ENCODE measurements around the gene NDEL1. TPM values are rescaled to one million over a fixed set of nuclear protein-coding genes. Genes with fewer than 3 reads are reported as not detected.

The NDEL1 gene
- total and polyA plus RNA-seq, 2 donors (not counting 3 experiments of a cell fraction or from before 2014, with no cell fraction given), result 60.0 to 87.4 TPM

GRCh38 chr17:8421571-8421970 lies 14.1 kb upstream of the NDEL1 start:
- no peak for TF ChIP-seq MYC (IDR thresholded peaks at IDR 0.05; ENCODE audit: low read depth, low read length)
- peak; percentile 15 for FAIRE-seq
- Histone ChIP-seq H3K27me3 (ENCODE audit: control insufficient read depth in 2 of 2, insufficient read depth in 2 of 2, low read length in 2 of 2) (peaks cover 0 to 6% of the 10 kb centered on the region in 2 experiments), H3K9me1 (replicated peaks; ENCODE audit: control insufficient read depth, extremely low read depth, insufficient read depth, low read length) (no peaks in the 10 kb centered on the region), H3K36me3 (ENCODE audit: control insufficient read depth in 2 of 2, extremely low read depth in 1 of 2, insufficient read depth in 2 of 2, low read length in 2 of 2) (no peaks in the 10 kb centered on the region), H3K4me1 (ENCODE audit: control insufficient read depth, extremely low read depth, insufficient read depth, low read length) (peaks cover 12% of the 10 kb centered on the region), H4K20me1 (replicated peaks; ENCODE audit: control insufficient read depth, extremely low read depth, insufficient read depth, low read length) (no peaks in the 10 kb centered on the region), H3K9ac (replicated peaks; ENCODE audit: extremely low read depth, insufficient read depth, low read length) (no peak overlapping the region), H3K4me2 (ENCODE audit: insufficient read depth, low read length) (no peak overlapping the region), H3K4me3 (replicated peaks in 1 of 3; ENCODE audit: insufficient read depth in 1 of 3, low read depth in 1 of 3, low read length in 3 of 3) (no peak overlapping the region), H3K27ac (ENCODE audit: insufficient read depth, low read depth, low read length) (no peak overlapping the region), H3K9me3 (replicated peaks; ENCODE audit: control insufficient read depth, insufficient read depth, low read length) (no peaks in the 10 kb centered on the region), H2AFZ (ENCODE audit: low read depth, low read length) (no peak overlapping the region), H3K79me2 (ENCODE audit: control insufficient read depth, insufficient read depth, low read length) (no peaks in the 10 kb centered on the region)
- dilution Hi-C loops (cut with MboI; ENCODE audit: extremely low pct_ligation_motif_present, low sequenced_read_pairs) (no loop called here), intact Hi-C loops (cut with micrococcal nuclease) (no loop called here)
- BruUV-seq (replicated peaks), result no TSS peak
- ChIA-PET CTCF (interaction anchor here (3.0 to 4.0 kb wide), 2 partner anchors 12 to 324 kb away, joined by 11 to 29 read pairs; no protein-coding TSS in a partner anchor), POLR2A (interaction anchor here (0.8 kb wide), 1 partner anchor 62 kb away, joined by 3 read pairs; no protein-coding TSS in a partner anchor)
- peak; percentile 21 for DNase-seq (ENCODE audit: low read depth, low spot score)

DNA sequence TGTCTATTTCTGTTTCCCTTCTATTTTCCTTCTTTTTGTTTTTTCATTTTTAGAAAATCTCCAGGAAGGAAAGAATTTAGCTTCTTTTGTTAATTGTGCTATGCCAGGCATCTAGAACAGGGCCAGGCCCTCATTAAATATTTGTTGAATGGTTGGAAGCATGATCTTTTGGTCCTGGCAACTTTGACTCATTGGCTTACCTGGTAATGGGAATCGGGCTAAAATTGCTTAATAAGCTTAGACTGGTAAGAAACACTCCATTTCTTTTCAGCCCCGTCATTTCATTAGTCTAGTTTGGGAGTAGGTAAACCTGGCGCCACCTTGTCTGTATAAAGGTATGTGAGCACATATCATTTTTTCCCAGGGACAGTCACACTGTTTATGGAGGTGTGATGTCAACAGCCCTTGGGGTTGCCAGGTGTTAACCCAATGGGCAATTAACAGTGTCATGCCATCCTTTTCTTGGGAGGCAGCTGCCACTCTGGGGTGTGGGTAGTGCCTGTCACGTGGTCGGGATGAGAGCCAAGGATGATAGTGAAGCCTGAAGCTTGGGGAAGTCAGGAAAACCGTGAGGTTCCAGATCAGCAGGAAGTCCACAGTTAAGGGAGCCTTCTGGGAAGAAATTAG lies 9.5 kb upstream of the NDEL1 start:
- FAIRE-seq (no peak), DNase-seq (ENCODE audit: low read depth, low spot score) (no peak)
- H3K4me3 ChIP-seq (replicated peaks in 1 of 3; ENCODE audit: insufficient read depth in 1 of 3, low read depth in 1 of 3, low read length in 3 of 3), result no peak overlapping the region
- POLR2A ChIA-PET, result no interaction called here
- TF ChIP-seq CTCF (IDR thresholded peaks at IDR 0.05; ENCODE audit: extremely low read depth in 1 of 2, insufficient read depth in 1 of 2, low read depth in 1 of 2, low read length in 2 of 2) (no peak), JUN (IDR thresholded peaks at IDR 0.05; ENCODE audit: borderline replicate concordance, insufficient read depth, insufficient read length, low read depth) (no peak), GATA2 (IDR thresholded peaks at IDR 0.05; ENCODE audit: insufficient read depth, insufficient read length, low read depth, low read length) (no peak), MYC (IDR thresholded peaks at IDR 0.05; ENCODE audit: low read depth, low read length) (no peak), POLR2A (IDR thresholded peaks at IDR 0.05; ENCODE audit: low read depth, low read length) (no peak), EZH2 (IDR thresholded peaks at IDR 0.05; ENCODE audit: borderline replicate concordance, low read depth, low read length, severe bottlenecking) (no peak), MAX (IDR thresholded peaks at IDR 0.05; ENCODE audit: insufficient read depth, insufficient read length) (no peak), POLR2AphosphoS5 (IDR thresholded peaks at IDR 0.05; ENCODE audit: insufficient read depth, low read depth, low read length) (no peak), FOS (IDR thresholded peaks at IDR 0.05; ENCODE audit: borderline replicate concordance, insufficient read depth, low read length) (no peak)
- no peak overlapping the region for H3K27ac ChIP-seq (ENCODE audit: insufficient read depth, low read depth, low read length)
- no peaks in the 10 kb centered on the region for H4K20me1 ChIP-seq (replicated peaks; ENCODE audit: control insufficient read depth, extremely low read depth, insufficient read depth, low read length)
- CTCF ChIA-PET, result interaction anchor here (1.2 to 1.9 kb wide), 3 partner anchors 16 to 360 kb away, joined by 3 to 6 read pairs (median 4); no protein-coding TSS in a partner anchor
- dilution Hi-C loops (cut with MboI; ENCODE audit: extremely low pct_ligation_motif_present, low sequenced_read_pairs) (no loop called here), intact Hi-C loops (cut with micrococcal nuclease) (no loop called here)
- H3K9ac ChIP-seq (replicated peaks; ENCODE audit: extremely low read depth, insufficient read depth, low read length), result no peak overlapping the region
- no peaks in the 10 kb centered on the region for H3K4me1 ChIP-seq (ENCODE audit: control insufficient read depth, extremely low read depth, insufficient read depth, low read length)
- no peaks in the 10 kb centered on the region for H3K27me3 ChIP-seq (ENCODE audit: control insufficient read depth in 2 of 2, insufficient read depth in 2 of 2, low read length in 2 of 2)
- no peaks in the 10 kb centered on the region for H3K9me3 ChIP-seq (replicated peaks; ENCODE audit: control insufficient read depth, insufficient read depth, low read length)
- H3K36me3 ChIP-seq (ENCODE audit: control insufficient read depth in 2 of 2, extremely low read depth in 1 of 2, insufficient read depth in 2 of 2, low read length in 2 of 2), result no peaks in the 10 kb centered on the region
- no peak overlapping the region for H3K4me2 ChIP-seq (ENCODE audit: insufficient read depth, low read length)
- no peak overlapping the region for H2AFZ ChIP-seq (ENCODE audit: low read depth, low read length)
- H3K79me2 ChIP-seq (ENCODE audit: control insufficient read depth, insufficient read depth, low read length), result no peaks in the 10 kb centered on the region
- no TSS peak for BruUV-seq (replicated peaks)
- H3K9me1 ChIP-seq (replicated peaks; ENCODE audit: control insufficient read depth, extremely low read depth, insufficient read depth, low read length), result no peaks in the 10 kb centered on the region
